Stimulated activated CD8-positive, alpha-beta memory T cell treated with anti-CD3 and anti-CD28 coated beads, Interleukin-12 subunit alpha, Interleukin-12 subunit beta, amount 100 ng/mL, for 24 hours (primary cell): Measurements from ENCODE around the gene DMAC2.
"Not testable (repeated sequence)": the region's sequence is repeated elsewhere in the genome, so short reads cannot be mapped to it uniquely, and the experiment has no call there.

Experiments
- DNase-seq: peaks from one replicate; pipeline ENCODE4 v3.0.0-alpha.2; 2020; ENCODE audit errors: extremely low read depth

DMAC2 gene

DNA sequence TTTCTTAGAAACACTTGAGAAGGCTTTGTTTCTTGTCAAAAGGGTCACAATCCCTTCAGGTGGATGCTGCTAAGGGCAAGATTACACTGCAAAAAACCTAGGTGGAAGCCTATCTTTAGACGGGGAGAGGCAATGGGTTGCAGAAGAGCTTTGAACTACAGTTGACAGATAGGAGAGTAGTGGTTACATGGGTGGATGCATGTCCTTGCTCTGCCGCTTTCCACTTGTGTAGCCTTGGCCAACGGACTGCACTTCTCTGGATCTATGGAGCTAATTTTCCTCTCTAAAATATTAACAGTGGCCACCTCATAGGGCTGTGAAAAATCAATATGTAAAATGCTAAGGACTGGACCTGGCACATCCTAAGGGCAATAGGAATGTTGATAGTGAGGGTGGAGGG, 41.1 kb downstream of the DMAC2 start:
- DNase-seq: no peak

GRCh38 chr19:41398050-41398418, 41.7 kb downstream of the DMAC2 start:
- no peak for DNase-seq

DNA sequence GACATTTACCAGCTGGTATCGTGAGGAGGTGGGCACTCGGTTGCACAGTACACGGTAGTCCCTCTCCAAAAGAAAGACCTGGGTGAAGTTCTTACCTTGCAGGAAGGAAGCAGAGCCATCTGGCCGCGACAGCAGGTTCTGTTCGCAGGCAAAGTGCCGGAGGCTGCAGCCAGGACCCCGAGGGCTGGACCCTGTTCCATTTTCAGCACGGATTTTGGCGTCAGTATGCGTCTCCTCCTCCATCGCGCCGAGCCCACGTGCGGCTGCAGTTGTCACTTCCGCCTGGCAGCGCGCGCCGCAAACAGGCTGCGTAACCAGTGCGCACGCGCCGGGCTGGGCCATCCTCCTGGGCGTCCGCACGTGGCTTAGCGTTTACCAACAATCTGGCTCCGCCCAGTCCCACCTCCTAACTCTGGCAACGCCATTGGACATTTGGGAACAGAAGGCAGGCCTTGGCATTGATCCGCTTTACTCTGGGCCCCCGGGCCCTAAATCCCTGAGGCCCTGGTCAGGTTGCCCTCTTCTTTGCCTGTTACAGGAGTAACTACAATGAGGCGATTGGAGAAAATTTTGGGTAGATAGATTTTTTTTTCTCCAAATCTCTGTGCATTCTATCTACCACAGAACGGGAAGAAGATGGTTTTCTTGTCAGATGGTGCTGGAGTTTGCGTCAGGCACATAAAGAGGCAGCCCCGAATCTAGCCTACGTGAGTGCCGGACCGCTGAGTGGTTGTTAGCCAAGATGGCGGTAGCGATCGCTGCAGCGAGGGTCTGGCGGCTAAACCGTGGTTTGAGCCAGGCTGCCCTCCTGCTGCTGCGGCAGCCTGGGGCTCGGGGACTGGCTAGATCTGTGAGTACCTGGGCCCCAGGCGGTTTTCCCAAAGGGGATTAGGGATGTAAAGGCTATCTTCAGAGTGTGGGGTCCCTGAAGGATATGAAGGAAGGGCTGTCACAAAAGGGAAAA, 42.3 kb downstream of the DMAC2 start, which contains the start of the genes BCKDHA and EXOSC5:
Gene BCKDHA (plus strand): TSS at position 733 of the 964 bp plus-strand sequence. CDS start 10 bp downstream, at position 743.
Gene EXOSC5 (minus strand): TSS at position 274 of the 964 bp plus-strand sequence. CDS start 31 bp downstream, at position 243.
- DNase-seq: peak; percentile 99

GRCh38 chr19:41395355-41395754, 44.4 kb downstream of the DMAC2 start:
- DNase-seq: no peak

GRCh38 chr19:41392775-41393174, 46.9 kb downstream of the DMAC2 start:
- no peak for DNase-seq

GRCh38 chr19:41391618-41392017, 48.1 kb downstream of the DMAC2 start:
- no peak for DNase-seq

DNA sequence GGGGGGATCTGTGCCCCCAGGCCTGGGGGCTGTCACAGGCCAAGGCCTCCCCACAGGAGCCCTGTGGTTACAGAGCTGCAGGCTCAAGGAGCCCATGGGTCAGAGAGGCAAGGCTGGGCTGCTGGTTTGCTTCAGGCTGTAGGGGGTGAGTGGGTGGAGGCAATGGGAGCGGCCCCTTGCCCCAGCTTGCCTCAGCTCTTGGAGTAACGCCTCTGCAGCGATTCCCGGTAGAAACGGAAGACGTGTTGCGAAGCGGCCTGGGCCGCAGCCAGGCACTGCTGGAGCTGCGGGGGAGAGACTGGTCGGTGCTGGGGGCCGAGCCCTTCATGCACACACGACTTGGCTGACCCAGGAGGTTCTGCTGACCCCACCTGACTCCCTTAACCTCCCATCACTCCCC, 53.3 kb downstream of the DMAC2 start:
- no peak for DNase-seq

- no peak for DNase-seq
These were observed 55.4 kb downstream of the DMAC2 start for GRCh38 chr19:41384351-41384750.

DNA sequence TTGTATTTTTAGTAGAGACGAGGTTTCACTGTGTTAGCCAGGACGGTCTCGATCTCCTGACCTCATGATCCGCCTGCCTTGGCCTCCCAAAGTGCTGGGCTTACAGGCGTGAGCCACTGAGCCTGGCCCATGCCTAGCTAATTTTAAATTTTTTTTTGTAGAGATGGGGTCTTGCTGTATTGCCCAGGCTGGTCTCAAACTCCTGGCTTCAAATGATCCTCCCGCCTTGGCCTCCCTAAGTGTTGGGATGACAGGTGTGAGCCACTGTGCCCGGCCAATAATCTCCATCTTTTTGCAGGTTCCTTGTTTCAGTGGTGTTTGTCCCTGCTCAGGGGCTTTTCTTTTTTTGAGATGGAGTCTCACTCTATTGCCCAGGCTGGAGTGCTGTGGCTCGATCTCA, 58.2 kb downstream of the DMAC2 start:
- DNase-seq: not testable (repeated sequence)
